Dedifferentiated amniotic fluid mesenchymal stem cell (primary cell): Measurements from ENCODE around the gene SNCG.
"Not testable (repeated sequence)": the region's sequence is repeated elsewhere in the genome, so short reads cannot be mapped to it uniquely, and the experiment has no call there.

Experiments used
- DNase-seq: peaks from one replicate; pipeline ENCODE4 v3.0.0-alpha.2; 2016; ENCODE audit errors: extremely low spot score

Gene SNCG

GRCh38 chr10:86958116-86958900, at the start of gene SNCG:
TSS of gene SNCG (plus strand) at chr10:86958599. CDS start at chr10:86958698, 99 bp downstream.
- no peak for DNase-seq

DNA sequence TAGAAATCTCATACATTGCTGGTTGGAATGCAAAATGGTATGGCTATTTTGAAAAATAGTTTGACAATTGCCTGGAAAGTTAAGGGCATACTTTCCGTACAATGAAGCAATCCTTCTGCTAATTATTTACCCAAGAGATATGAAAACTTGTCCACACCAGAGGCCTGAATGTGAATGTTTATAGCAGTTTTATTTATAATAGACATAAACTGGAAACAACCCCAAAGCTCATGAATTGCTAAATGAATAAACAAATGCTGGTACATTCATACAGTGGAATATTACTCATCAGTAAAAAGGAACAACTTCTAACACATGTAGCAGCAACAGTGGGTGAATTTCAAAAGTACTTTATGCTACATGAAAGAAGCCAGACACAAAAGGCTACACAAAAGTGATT, 43.7 kb upstream of the SNCG start:
- DNase-seq: no peak

DNA sequence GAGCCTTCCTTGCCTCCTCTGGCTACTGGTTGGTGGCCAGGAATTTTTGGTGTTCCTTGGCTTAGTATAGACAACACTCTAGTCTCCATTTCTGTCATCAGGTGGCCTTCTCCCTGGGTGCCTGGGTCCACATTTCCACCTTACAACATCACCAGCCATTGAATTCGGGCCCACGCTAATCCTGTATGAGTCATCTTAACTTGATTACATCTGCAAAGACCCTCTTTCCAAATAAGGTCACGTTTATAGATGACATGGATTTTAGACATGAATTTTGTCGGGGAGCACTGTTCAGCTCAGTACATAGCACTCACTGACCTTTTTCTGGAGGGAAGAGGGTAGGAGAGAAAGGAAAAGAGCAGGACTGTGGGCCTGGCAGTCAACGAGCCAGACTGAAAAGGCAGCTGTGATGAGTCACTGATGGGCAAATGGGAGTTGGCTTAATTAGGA, 40.4 kb upstream of the SNCG start:
- DNase-seq: peak; percentile 33

- DNase-seq: no peak
These were observed 35.8 kb upstream of the SNCG start for GRCh38 chr10:86922553-86922961.

GRCh38 chr10:86929468-86930380, 28.7 kb upstream of the SNCG start:
- DNase-seq: no peak

DNA sequence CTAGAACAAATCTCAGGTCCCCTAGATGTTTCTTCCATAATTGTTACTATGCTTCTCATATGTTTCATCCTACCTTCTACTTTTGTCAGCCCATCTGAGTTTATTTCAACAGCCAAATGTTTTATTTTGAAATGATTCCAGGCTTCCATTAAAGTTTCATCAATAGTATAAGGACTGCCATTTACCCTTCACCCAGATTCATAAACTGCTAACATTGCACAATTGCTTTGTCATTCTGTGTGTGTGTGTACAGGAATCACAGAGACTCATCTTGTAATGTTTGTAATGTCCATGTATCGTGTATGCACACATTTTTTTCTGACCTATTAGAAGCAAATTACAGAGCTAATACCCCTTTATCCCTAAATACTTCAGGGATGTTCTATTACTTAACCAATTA, 26.5 kb upstream of the SNCG start:
- DNase-seq: no peak

DNA sequence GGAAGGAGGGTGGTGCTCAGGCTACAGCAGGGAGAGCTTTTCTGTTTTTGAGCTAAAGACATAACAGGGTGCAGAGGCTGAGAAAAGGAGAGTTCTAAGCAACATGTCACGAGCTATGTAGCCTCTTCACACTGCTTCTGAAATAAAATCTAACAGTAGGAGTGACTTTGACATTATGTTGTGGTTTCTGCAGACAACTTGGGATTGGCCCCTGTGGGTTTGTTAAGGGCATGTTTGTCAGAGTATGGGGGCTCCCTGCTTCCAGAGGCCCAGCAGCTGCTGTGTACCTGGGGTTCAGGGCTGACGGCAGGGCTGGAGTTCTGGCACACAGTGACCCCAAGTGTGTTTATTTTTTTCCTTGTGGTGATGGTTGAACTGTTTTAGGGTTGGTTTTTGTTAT, 25.7 kb upstream of the SNCG start:
- DNase-seq: no peak

GRCh38 chr10:86934162-86934711, 24.2 kb upstream of the SNCG start:
- not testable (repeated sequence) for DNase-seq

DNA sequence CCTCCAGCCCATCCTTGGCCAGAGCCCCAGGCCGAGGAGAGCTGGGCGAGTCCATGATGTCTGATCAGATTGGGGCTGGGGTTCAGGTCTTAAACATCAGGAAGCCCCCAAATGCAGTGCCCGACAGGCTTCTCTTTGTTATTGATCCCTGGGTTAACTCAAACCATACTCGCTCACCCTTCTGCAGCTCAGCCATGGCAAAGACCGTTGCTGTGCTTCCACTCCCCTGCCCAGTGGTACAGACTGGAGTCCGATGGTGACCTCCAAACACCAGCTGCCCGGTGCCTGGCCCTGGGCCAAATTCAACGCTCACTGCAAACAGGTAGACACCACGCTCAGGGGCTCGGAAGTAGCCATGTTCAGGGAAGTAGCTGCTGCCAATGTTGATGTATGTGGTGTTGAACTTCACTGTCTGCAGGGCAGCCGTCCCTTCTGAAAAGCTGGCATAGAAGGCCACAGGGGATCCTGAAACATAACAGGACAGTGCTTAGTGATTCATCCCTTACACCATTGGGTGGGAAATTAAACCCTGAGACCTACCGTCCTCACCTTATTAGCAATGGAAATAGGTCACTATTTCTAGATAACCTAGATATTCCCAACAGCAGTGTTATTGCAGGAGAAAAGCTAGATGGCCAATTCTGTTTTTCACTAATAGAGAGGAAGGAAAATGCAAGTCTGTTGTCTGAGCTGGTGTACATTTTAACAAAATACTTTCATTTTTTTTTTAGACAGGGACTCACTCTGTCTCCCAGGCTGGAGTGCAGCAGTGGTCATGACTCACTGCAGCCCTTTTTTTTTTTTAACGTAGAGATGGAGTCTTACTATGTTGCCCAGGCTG, 21.5 kb upstream of the SNCG start:
- no peak for DNase-seq

DNA sequence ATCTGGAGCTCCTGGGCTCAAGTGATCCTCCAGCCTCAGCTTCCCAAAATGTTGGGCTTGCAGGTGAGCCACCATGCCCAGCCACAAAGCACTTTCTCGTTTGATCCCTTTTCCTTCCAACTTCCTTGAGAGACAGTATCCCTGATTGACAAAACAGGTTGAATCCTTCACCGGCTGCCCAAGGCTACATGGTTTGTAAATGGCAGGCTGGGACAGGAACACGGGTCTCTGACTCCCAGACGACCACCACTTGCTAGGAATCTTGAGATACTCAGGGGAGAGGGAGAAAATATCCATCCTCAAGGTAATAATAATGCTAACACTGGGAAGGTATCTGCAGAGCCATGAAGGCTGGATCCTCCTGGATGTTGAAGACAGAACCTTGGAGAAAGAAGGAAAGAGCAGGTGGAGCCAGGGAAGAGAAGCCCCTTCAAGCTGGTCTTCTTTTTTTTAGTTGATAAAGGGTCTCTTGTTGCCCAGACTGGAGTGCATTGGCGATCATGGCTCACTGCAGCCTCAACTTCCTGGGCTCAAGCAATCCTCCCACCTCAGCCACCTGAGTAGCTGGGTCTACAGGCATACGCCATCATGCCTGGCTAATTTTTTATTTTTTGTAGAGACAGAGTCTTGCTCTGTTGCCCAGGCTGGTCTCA, 20.8 kb upstream of the SNCG start:
- no peak for DNase-seq

DNA sequence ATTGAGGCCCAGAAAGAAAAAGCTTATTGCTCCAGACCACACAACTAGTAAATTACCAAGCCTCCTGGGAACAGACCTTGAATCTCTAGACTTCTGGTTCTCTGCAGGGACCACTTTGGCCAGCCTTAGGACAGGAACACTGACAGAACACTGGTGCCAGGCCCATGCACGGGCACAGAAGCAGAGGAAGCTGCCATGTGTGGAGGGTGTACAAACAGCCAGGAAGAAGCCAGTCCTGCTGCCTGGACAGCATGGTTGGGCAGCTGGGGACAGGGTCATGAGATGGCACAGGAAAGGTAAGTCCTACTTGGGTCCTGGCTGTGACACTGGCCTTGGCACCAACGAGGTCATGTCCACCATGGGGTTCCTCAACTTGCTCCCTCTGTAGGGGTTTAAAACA, 20.1 kb upstream of the SNCG start:
- no peak for DNase-seq

DNA sequence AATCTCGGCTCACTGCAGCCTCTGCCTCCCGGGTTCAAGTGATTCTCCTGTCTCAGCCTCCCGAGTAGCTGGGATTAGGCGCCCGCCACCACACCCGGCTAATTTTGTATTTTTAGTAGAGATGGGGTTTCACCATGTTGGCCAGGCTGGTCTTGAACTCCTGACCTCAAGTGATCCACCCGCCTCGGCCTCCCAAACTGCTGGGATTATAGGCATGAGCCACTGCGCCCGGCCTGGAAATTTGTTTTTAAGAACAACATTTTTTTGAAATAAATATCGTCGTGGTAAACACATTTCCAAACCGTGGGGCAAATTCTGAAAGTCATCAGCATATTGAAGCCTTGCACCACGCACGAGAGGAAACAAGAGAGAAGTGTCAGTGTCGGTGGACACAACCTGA, 18.3 kb upstream of the SNCG start:
- DNase-seq: not testable (repeated sequence)

- DNase-seq: no peak
These were observed 17.7 kb upstream of the SNCG start for GRCh38 chr10:86940677-86941076.

- no peak for DNase-seq
These were observed 17.0 kb upstream of the SNCG start for GRCh38 chr10:86941426-86941825.

GRCh38 chr10:86941991-86942421, 16.4 kb upstream of the SNCG start:
- no peak for DNase-seq

GRCh38 chr10:86942441-86943315, 15.7 kb upstream of the SNCG start:
- DNase-seq: no peak

DNA sequence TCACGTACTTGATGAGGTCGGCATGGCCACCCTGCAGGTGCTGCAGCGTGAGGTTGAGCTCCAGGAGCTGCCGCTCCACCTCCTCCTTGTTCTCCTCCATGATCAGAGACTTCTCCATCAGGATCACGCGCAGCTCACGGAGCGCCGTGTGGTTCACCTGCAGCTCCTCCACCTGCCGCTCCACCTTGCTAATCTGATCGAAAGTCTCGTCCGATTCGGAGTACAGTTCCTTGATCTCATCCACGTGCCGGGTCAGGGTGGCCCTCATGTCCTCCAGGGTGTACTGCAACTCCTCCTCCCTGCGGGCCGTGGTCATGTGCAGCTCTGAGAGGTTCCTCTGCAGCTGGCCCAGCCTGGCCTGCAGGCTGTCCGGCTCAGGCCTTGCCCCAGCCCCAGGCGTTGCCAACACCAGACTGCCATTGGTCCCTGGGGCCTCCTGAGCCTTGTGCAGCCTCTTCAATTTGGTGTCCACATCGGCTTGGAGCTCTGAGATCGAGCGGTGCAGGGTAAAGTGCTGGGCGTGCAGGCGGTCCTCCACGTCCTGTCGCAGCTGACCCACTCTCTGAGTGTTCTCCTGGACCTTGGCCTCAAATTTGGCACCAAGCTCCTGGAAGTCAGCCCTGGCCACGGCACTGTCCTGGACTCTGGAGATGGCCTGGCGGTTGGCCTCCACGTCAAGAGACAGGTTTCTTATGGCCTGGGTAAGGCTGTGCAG, 14.9 kb upstream of the SNCG start:
- DNase-seq: no peak

GRCh38 chr10:86944031-86944419, 14.4 kb upstream of the SNCG start:
- DNase-seq: no peak

GRCh38 chr10:86944471-86944870, 13.9 kb upstream of the SNCG start:
- DNase-seq: no peak
